B cell (primary cell): Measurements from ENCODE around the gene CDC5L.

Experiments
- EZH2 ChIP-seq: IDR thresholded peaks from 2 replicates; pipeline ENCODE4 v1.6.1; 2012; ENCODE audit warnings: borderline replicate concordance, low read depth, mild to moderate bottlenecking, moderate library complexity, low read length; ENCODE audit not compliant: insufficient read depth, poor library complexity, severe bottlenecking
- TF ChIP-seq, protein P1 (sequence below): fragments of 200-600 bp; IDR thresholded peaks from one replicate; pipeline ENCODE4 v1.8.0; 2022; ENCODE audit warnings: antibody characterized with exemption, mild to moderate bottlenecking

GRCh38 chr6:44453146-44453545 lies 65.6 kb downstream of the CDC5L start:
- TF ChIP-seq, protein P1, sequence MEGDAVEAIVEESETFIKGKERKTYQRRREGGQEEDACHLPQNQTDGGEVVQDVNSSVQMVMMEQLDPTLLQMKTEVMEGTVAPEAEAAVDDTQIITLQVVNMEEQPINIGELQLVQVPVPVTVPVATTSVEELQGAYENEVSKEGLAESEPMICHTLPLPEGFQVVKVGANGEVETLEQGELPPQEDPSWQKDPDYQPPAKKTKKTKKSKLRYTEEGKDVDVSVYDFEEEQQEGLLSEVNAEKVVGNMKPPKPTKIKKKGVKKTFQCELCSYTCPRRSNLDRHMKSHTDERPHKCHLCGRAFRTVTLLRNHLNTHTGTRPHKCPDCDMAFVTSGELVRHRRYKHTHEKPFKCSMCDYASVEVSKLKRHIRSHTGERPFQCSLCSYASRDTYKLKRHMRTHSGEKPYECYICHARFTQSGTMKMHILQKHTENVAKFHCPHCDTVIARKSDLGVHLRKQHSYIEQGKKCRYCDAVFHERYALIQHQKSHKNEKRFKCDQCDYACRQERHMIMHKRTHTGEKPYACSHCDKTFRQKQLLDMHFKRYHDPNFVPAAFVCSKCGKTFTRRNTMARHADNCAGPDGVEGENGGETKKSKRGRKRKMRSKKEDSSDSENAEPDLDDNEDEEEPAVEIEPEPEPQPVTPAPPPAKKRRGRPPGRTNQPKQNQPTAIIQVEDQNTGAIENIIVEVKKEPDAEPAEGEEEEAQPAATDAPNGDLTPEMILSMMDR = no peak
- TF ChIP-seq EZH2 = no peak
